Large intestine (tissue), 3 donors: ENCODE measurements around the gene PSMD12. TPM values are rescaled to one million over a fixed set of nuclear protein-coding genes. Genes with fewer than 3 reads are reported as not detected.
A peak's percentile ranks its signal among the peaks of the same experiment; 100 is the strongest.

ENCODE experiments used
- DNase-seq, 2 donors: peaks; one replicate each; pipeline versions ENCODE4 v3.0.0 to v3.0.0-alpha.2; 2013
- H3K27ac ChIP-seq: one replicate; pipeline ENCODE4 v1.5.1; 2013; ENCODE audit warnings: low read length
- H3K27me3 ChIP-seq: 2 replicates; pipeline ENCODE4 v1.6.1; 2013; ENCODE audit warnings: low read length; ENCODE audit not compliant: control insufficient read depth, insufficient read depth
- H3K36me3 ChIP-seq: 2 replicates; pipeline ENCODE4 v1.6.1; 2013; ENCODE audit warnings: low read length; ENCODE audit not compliant: control insufficient read depth, insufficient read depth
- H3K4me1 ChIP-seq: one replicate; pipeline ENCODE4 v1.6.1; 2013; ENCODE audit warnings: low read length; ENCODE audit not compliant: control insufficient read depth, insufficient read depth
- H3K4me3 ChIP-seq: one replicate; pipeline ENCODE4 v1.5.1; 2013; ENCODE audit warnings: low read length
- H3K9me3 ChIP-seq: one replicate; pipeline ENCODE4 v1.6.1; 2013; ENCODE audit warnings: mild to moderate bottlenecking, low read depth, low read length, moderate library complexity; ENCODE audit not compliant: control insufficient read depth
- WGBS: methylation state at CpG from one replicate; pipeline ENCODE4 v1.1.5; 2013; ENCODE audit warnings: low lambda C conversion rate; ENCODE audit not compliant: insufficient coverage; 5-methylcytosine and 5-hydroxymethylcytosine counted together
- polyA plus RNA-seq: library from polyadenylated mRNA; unstranded; fragments of 120-200 nt; gene quantifications from one replicate; pipeline ENCODE4 v1.2.1, GENCODE V29; 2013

The PSMD12 gene
- polyA plus RNA-seq, 1 donor: 34.1 TPM

DNA sequence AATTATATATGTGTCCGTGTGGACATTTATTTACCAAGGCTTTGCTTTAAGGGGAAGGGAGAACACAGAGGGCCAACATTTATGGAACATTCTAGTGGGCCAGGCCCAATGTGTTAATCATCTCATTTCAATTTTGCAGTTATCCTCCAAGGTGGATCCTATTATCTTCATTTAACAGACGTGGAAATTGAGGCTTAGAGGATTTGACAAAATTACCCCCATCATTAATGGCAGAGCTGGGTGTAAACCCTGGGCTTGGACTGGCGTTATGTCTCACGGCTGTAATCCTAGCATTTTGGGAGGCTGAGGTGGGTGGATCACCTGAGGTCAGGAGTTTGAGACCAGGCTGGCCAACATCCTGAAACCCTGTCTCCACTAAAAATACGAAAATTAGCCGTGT is 37.1 kb upstream of the PSMD12 start:
- WGBS: no CpG with 5 or more reads among the region's 6 CpGs
- DNase-seq: no peak
- Histone ChIP-seq H3K4me1 (no peaks in the 10 kb centered on the region), H3K27me3 (no peaks in the 10 kb centered on the region), H3K9me3 (no peaks in the 10 kb centered on the region), H3K27ac (no peak overlapping the region), H3K4me3 (no peak overlapping the region), H3K36me3 (no peaks in the 10 kb centered on the region)

DNA sequence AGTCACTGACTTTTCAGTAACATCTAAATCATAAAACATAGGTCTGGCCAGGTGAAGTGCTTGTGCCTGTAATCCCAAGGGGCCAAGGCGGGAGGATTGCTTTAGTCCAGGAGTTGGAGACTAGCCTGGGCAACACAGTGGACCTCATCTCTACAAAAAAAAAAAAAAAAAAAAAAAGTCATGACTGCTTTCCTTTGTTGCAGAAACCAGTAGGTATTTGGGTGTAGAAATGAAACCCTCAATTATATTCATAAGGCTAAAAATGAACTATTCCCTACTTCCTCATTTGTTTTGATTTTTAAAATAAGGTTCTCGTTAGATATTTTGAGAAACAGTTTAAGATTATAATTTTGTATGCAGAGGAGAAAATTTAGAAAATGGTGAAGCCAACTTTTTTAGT is 36.7 kb upstream of the PSMD12 start:
- no peak for DNase-seq
- Histone ChIP-seq H3K27me3 (no peaks in the 10 kb centered on the region), H3K9me3 (no peaks in the 10 kb centered on the region), H3K4me3 (no peak overlapping the region), H3K27ac (no peak overlapping the region), H3K4me1 (no peaks in the 10 kb centered on the region), H3K36me3 (no peaks in the 10 kb centered on the region)
- 100% methylated on average over 1 of the region's 2 CpGs for WGBS

DNA sequence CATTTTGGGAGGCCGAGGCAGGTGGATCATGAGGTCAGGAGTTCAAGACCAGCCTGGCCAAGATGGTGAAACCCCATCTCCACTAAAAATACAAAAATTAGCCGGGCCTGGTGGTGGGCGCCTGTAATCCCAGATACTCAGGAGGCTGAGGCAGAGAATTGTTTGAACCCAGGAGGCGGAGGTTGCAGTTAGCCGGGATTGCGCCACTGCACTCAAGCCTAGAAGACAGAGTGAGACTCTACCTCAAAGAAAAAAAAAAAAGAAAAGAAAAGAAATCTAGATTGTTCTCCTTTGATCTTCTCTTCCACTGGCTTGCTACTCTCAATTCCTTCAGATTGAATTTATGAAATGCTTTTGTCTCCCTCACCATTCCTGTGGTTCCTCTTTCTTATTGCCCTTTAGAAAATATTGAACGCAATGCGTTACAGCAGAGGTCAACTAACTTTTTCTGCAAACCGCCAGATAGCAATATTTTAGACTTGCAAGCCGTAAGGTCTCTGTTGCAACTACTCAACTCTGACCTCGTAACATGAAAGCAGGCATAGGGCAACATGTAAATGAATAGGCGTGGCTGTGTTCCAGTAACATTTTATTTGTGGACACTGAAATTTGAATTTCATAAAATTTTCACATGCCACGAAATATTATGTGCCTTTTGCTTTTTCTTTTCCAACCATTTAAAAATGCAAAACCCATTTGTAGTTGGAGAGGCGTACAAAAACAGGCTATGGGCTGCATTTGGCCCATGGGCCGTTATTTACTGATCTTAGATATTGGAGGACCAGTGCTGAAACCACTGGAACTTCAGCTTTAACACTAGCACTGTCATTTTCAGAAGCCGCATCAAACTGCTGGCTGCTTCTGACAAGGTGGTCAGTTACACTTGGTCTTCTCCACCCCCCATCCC is 35.5 kb upstream of the PSMD12 start:
- Histone ChIP-seq H3K27ac (no peak overlapping the region), H3K36me3 (no peaks in the 10 kb centered on the region), H3K27me3 (no peaks in the 10 kb centered on the region), H3K4me1 (no peaks in the 10 kb centered on the region), H3K9me3 (no peaks in the 10 kb centered on the region), H3K4me3 (no peak overlapping the region)
- 100% methylated on average over 3 of the region's 16 CpGs for WGBS
- no peak for DNase-seq

DNA sequence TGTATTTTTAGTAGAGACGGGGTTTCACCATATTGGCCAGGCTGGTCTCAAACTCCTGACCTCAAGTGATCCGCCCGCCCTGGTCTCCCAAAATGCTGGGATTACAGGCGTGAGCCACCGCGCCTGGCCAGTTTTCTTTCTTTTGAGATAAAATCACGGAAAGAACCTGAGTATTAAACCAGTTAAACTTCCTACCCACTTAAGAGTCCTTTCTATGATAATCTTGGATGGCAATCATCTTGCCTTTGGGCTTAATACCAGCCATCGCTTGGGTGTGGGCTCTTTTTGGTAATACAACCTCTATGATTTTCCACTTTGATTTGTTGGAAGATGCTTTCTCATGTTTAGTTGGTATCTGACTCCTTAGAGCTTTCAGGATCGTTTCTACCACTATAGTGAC is 34.7 kb upstream of the PSMD12 start:
- no peak overlapping the region for H3K27ac ChIP-seq
- 100% methylated on average over 1 of the region's 9 CpGs for WGBS
- no peaks in the 10 kb centered on the region for H3K9me3 ChIP-seq
- DNase-seq: no peak
- H3K36me3 ChIP-seq: no peaks in the 10 kb centered on the region
- H3K27me3 ChIP-seq: no peaks in the 10 kb centered on the region
- no peaks in the 10 kb centered on the region for H3K4me1 ChIP-seq
- no peak overlapping the region for H3K4me3 ChIP-seq

DNA sequence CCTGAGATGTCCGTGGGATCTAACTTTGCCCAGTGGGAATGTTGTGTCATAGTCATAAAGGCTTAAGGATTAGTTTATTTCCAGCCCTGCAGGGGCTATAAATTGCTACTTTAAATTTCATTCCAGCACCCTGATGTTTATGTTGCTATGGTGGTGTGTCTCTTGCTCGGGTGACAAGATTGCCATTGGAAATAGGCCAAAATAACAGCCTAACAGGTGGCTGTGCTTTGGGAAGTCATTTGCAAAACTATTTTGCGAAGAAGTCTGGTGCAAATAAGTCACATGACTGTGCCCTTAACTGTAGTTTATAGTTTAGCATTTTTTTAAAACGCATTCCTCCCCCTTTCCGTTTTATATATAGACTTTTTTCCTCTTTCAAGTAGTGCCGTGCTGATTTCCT is 33.8 kb upstream of the PSMD12 start:
- no peaks in the 10 kb centered on the region for H3K9me3 ChIP-seq
- 77% methylated on average over 5 of the region's 6 CpGs for WGBS
- no peaks in the 10 kb centered on the region for H3K36me3 ChIP-seq
- no peaks in the 10 kb centered on the region for H3K4me1 ChIP-seq
- H3K4me3 ChIP-seq: no peak overlapping the region
- no peak overlapping the region for H3K27ac ChIP-seq
- H3K27me3 ChIP-seq: no peaks in the 10 kb centered on the region
- no peak for DNase-seq

DNA sequence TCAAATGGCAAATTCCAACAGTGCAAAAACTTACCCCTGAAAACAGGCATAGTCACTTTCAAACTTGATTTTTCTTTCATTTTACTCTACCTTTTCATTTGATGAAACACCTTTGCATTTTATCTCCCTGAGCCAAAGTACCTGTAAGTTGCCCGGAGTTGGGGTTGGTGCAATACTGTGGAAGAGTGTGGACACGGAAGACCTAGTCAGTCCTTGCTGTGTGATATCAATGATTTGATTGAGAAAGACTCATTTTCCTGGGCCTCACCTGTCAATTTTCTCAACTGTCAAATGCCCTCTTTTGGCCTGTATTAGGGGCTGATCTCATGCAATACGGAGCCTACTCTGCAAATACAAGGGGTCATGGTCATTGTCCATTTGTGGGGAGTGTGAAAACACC is 33.3 kb upstream of the PSMD12 start:
- WGBS: no CpG with 5 or more reads among the region's 3 CpGs
- Histone ChIP-seq H3K27ac (no peak overlapping the region), H3K27me3 (no peaks in the 10 kb centered on the region), H3K36me3 (no peaks in the 10 kb centered on the region), H3K9me3 (no peaks in the 10 kb centered on the region), H3K4me1 (no peaks in the 10 kb centered on the region), H3K4me3 (no peak overlapping the region)
- no peak for DNase-seq

DNA sequence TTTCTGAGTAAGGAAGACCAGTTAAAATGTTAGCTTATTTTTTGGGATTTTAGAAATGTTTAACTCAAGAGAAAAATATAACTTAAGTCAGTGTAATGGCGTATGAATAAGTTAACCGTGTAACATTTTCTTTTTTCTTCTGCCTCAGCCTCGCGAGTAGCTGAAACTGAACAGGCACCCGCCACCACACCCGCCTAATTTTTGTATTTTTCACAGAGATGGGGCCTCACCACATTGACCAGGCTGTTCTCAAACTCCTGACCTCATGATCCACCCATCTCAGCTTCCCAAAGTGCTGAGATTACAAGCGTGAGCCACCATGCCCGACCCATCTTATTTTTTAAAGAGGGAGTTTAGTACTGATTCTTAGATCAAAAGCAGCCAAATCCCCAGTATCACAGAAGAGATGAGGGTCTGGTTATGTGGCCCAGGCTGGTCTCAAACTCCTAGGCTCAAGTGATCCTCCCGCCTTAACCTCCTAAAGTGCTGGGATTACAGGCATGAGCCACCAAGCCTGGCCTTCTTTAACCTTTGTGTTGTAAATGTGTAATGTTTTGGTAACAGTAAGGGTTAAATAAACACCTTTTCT is 27.5 kb upstream of the PSMD12 start:
- no peak overlapping the region for H3K27ac ChIP-seq
- no peak for DNase-seq
- 100% methylated on average over 1 of the region's 9 CpGs for WGBS

DNA sequence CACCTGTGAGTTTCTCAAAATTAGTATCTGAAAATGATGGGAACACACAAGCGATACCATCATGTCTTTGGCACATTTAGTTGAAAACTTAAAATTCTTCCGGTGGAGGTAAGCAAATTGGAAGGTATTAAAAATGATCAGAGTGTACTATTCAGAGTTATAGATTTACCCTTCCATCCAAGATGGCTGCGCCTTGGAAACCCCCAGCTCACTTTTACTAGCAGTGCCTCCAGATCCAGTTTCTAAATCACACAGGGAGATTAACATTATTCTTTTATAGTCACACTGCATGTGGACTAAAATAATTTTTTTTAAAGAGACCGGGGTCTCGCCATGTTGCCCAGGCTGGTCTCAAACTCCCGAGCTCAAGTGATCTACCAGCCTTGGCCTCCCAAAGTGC is 25.7 kb upstream of the PSMD12 start:
- no peaks in the 10 kb centered on the region for H3K9me3 ChIP-seq
- no peaks in the 10 kb centered on the region for H3K27me3 ChIP-seq
- no peaks in the 10 kb centered on the region for H3K4me1 ChIP-seq
- H3K27ac ChIP-seq: no peak overlapping the region
- no peak for DNase-seq
- no peaks in the 10 kb centered on the region for H3K36me3 ChIP-seq
- H3K4me3 ChIP-seq: no peak overlapping the region
- WGBS: 100% methylated on average over 2 of the region's 6 CpGs

More for the DNA sequence above, 27.5 kb upstream of the PSMD12 start:
- Histone ChIP-seq H3K36me3 (no peaks in the 10 kb centered on the region), H3K4me3 (no peak overlapping the region), H3K9me3 (no peaks in the 10 kb centered on the region), H3K27me3 (no peaks in the 10 kb centered on the region), H3K4me1 (no peaks in the 10 kb centered on the region)

DNA sequence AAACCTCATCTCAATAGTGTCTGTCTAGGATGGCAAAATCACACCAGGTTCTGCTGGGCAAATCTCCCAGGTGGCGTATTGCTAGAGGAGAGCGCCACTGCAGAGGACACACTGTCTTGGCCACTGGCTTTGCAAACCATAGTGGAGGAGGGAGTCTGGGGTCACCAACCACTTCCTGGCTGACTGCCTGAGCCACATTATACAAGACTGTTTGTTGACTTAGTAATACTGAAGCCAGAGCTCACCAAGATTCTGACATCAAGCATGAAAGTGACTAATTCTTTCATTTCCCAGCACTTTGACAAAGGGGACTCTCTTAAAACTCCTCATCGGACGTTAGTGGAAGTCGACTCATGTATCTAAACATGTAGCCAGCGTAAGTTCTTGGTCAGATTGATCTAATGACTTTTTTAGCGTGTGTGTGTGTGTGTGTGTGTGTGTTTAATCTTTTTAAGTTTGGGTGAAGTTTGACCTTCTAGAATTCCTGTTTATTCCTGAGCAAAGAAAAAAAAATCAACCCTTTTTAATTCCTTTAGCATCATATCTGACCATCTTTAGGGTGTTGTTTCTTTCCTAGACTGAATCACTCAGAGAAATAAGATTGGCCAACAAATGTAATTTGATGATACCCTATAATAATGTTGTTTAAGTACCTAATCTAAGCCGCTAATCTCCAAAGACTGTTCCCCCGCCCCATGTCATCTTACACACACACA is 24.4 kb upstream of the PSMD12 start:
- WGBS: 62% methylated on average over 2 of the region's 9 CpGs
- peak in 1 of 2 donors; percentile 32 for DNase-seq

DNA sequence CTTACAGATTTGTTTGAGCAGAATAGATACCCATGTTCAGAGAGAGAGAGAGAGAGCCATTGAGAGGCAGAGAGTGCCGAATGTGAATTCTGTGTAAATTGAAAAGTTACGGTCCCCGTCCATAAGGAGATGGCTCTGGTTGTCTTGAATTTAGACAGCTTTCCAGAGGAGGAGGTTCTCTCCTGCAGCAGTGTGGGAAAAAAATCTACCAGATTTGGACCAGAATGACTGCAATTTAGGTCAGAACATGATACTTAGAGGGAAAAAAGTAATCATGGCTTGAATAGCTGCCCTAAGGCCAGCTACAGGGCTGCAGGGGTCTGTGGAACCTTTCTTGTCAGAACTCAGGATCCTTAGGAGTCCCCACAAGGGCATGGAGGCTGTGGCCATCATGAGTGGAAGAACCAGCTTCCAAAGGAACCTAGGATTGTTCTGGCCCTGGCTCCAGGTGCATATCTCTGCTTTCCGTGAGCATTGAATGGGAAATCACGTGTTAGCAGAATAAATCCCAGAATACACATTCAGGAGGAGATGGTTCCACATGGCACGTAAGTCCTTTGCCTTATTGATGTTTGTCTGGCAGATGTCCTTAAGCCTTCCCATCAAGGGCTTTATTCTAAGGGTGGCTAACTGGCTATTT is 23.7 kb upstream of the PSMD12 start:
- no peak for DNase-seq
- H3K27me3 ChIP-seq: no peaks in the 10 kb centered on the region
- no CpG with 5 or more reads among the region's 6 CpGs for WGBS
- no peaks in the 10 kb centered on the region for H3K9me3 ChIP-seq
- H3K4me3 ChIP-seq: no peak overlapping the region
- H3K4me1 ChIP-seq: no peaks in the 10 kb centered on the region
- no peaks in the 10 kb centered on the region for H3K36me3 ChIP-seq
- H3K27ac ChIP-seq: no peak overlapping the region

More for the DNA sequence above, 24.4 kb upstream of the PSMD12 start:
- H3K4me3 ChIP-seq: no peak overlapping the region
- H3K36me3 ChIP-seq: no peaks in the 10 kb centered on the region
- no peaks in the 10 kb centered on the region for H3K9me3 ChIP-seq
- H3K4me1 ChIP-seq: no peaks in the 10 kb centered on the region
- no peaks in the 10 kb centered on the region for H3K27me3 ChIP-seq
- H3K27ac ChIP-seq: no peak overlapping the region
